Neural crest cell (in vitro differentiated cells): ENCODE results near the gene BSCL2. TPM values are rescaled to one million over a fixed set of nuclear protein-coding genes. Genes with fewer than 3 reads are reported as not detected.
A peak's percentile ranks its signal among the peaks of the same experiment; 100 is the strongest.

ENCODE experiments used
- DNase-seq: peaks from one replicate; pipeline ENCODE4 v3.0.0; 2021; ENCODE audit warnings: low read depth, mixed read lengths, low spot score
- H3K27ac Mint-ChIP-seq: one replicate; pipeline ENCODE4 v1.8.0; 2021; ENCODE audit warnings: mild to moderate bottlenecking, mixed read lengths; ENCODE audit not compliant: unreplicated experiment
- H3K27me3 Mint-ChIP-seq: 2 replicates; pipeline ENCODE4 v1.8.0; 2021; ENCODE audit warnings: low read depth, mild to moderate bottlenecking, mixed read lengths
- H3K36me3 Mint-ChIP-seq: 2 replicates; pipeline ENCODE4 v1.8.0; 2021; ENCODE audit warnings: low read depth, mild to moderate bottlenecking, mixed read lengths
- H3K4me1 Mint-ChIP-seq: 2 replicates; pipeline ENCODE4 v1.8.0; 2021; ENCODE audit warnings: mixed read lengths
- H3K4me3 Mint-ChIP-seq: one replicate; pipeline ENCODE4 v1.8.0; 2021; ENCODE audit warnings: mild to moderate bottlenecking, mixed read lengths
- H3K9me3 Mint-ChIP-seq: 2 replicates; pipeline ENCODE4 v1.8.0; 2021; ENCODE audit warnings: mixed read lengths
- total RNA-seq: library from RNA; stranded (reverse); gene quantifications from 2 replicates; pipeline ENCODE4 v1.2.1, GENCODE V29; 2021
- TF ChIP-seq, protein P1 (sequence below): fragments of 200-600 bp; sonication (generic); conservative IDR thresholded peaks from 2 replicates; pipeline ENCODE4 v1.5.0; 2021; ENCODE audit warnings: antibody characterized with exemption, mild to moderate bottlenecking

The BSCL2 gene
- total RNA-seq, 1 donor from 2014 or later = 111 TPM

DNA sequence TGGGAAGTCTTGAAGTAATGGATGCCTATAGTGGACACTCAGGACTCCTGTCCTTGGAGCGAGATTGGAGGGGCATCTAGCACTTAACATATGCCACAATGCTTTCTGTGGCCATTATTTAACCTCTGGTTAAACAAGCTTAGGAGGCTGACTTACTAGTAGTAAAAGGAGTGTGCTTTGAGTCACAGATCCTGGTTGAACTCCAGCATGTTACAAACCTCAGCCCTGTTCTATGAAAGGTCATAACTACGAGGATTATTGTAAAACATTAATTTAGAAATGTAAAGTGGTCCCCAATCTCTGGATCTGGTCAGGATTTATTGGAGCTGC is 34.1 kb downstream of the BSCL2 start:
- H3K4me1 Mint-ChIP-seq = peaks cover 50% of the 10 kb centered on the region
- no peaks in the 10 kb centered on the region for H3K9me3 Mint-ChIP-seq
- H3K4me3 Mint-ChIP-seq = peak overlapping the region; percentile 100
- TF ChIP-seq, protein P1, sequence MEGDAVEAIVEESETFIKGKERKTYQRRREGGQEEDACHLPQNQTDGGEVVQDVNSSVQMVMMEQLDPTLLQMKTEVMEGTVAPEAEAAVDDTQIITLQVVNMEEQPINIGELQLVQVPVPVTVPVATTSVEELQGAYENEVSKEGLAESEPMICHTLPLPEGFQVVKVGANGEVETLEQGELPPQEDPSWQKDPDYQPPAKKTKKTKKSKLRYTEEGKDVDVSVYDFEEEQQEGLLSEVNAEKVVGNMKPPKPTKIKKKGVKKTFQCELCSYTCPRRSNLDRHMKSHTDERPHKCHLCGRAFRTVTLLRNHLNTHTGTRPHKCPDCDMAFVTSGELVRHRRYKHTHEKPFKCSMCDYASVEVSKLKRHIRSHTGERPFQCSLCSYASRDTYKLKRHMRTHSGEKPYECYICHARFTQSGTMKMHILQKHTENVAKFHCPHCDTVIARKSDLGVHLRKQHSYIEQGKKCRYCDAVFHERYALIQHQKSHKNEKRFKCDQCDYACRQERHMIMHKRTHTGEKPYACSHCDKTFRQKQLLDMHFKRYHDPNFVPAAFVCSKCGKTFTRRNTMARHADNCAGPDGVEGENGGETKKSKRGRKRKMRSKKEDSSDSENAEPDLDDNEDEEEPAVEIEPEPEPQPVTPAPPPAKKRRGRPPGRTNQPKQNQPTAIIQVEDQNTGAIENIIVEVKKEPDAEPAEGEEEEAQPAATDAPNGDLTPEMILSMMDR = no peak
- H3K36me3 Mint-ChIP-seq = peaks cover 10% of the 10 kb centered on the region
- DNase-seq = no peak
- H3K27me3 Mint-ChIP-seq = no peaks in the 10 kb centered on the region
- H3K27ac Mint-ChIP-seq = no peak overlapping the region

DNA sequence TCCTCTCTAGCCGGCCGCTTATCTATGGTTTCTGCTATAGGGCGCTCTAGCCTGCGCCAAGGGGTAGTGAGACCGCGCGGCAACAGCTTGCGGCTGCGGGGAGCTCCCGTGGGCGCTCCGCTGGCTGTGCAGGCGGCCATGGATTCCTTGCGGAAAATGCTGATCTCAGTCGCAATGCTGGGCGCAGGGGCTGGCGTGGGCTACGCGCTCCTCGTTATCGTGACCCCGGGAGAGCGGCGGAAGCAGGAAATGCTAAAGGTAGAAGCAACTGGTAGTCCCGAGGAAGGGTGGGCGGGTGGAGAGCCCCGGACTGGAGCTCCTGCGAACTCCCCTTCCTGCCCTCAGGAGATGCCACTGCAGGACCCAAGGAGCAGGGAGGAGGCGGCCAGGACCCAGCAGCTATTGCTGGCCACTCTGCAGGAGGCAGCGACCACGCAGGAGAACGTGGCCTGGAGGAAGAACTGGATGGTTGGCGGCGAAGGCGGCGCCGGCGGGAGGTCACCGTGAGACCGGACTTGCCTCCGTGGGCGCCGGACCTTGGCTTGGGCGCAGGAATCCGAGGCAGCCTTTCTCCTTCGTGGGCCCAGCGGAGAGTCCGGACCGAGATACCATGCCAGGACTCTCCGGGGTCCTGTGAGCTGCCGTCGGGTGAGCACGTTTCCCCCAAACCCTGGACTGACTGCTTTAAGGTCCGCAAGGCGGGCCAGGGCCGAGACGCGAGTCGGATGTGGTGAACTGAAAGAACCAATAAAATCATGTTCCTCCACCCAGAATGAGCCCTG is 35.4 kb downstream of the BSCL2 start, which contains the start of the genes LBHD1 and UQCC3:
TSS of gene LBHD1 (minus strand) at position 660 of the 782 bp plus-strand sequence. CDS start 2,236 bp downstream, outside the sequence.
TSS of gene UQCC3 (plus strand) at position 66 of the 782 bp plus-strand sequence. CDS start at position 139, 73 bp downstream.
- Mint-ChIP-seq H3K27me3 (no peaks in the 10 kb centered on the region), H3K4me1 (peaks cover 47% of the 10 kb centered on the region), H3K36me3 (peaks cover 10% of the 10 kb centered on the region), H3K27ac (peak within 1 kb of the TSS; percentile 97), H3K9me3 (no peaks in the 10 kb centered on the region), H3K4me3 (peak within 1 kb of the TSS; percentile 100)
- DNase-seq = peak; percentile 72
- TF ChIP-seq, protein P1 = no peak

GRCh38 chr11:62671236-62671607 is 36.0 kb downstream of the BSCL2 start:
- Mint-ChIP-seq H3K4me3 (peak overlapping the region; percentile 100), H3K9me3 (no peaks in the 10 kb centered on the region), H3K27ac (peak overlapping the region; percentile 97), H3K27me3 (no peaks in the 10 kb centered on the region), H3K36me3 (peaks cover 10% of the 10 kb centered on the region), H3K4me1 (peaks cover 53% of the 10 kb centered on the region)
- TF ChIP-seq, protein P1 = no peak
- no peak for DNase-seq

GRCh38 chr11:62669420-62670161 is 37.6 kb downstream of the BSCL2 start:
- peaks cover 16% of the 10 kb centered on the region for H3K36me3 Mint-ChIP-seq
- no peaks in the 10 kb centered on the region for H3K9me3 Mint-ChIP-seq

GRCh38 chr11:62667460-62667859 is 39.8 kb downstream of the BSCL2 start:
- peaks cover 18% of the 10 kb centered on the region for H3K36me3 Mint-ChIP-seq
- peak overlapping the region; percentile 100 for H3K4me3 Mint-ChIP-seq
- H3K9me3 Mint-ChIP-seq = no peaks in the 10 kb centered on the region
- H3K27me3 Mint-ChIP-seq = peaks cover 6% of the 10 kb centered on the region
- DNase-seq = no peak
- H3K27ac Mint-ChIP-seq = no peak overlapping the region
- TF ChIP-seq, protein P1 = no peak
- H3K4me1 Mint-ChIP-seq = peaks cover 59% of the 10 kb centered on the region

More at GRCh38 chr11:62669420-62670161, 37.6 kb downstream of the BSCL2 start:
- Mint-ChIP-seq H3K4me1 (peaks cover 60% of the 10 kb centered on the region), H3K27me3 (peaks cover 6% of the 10 kb centered on the region), H3K27ac (no peak overlapping the region), H3K4me3 (peak overlapping the region; percentile 100)
- no peak for DNase-seq
- TF ChIP-seq, protein P1 = no peak
